ENCODE measurements around the gene RERE. TPM values are rescaled to one million over a fixed set of nuclear protein-coding genes. Genes with fewer than 3 reads are reported as not detected.
"Not testable (repeated sequence)": the region's sequence is repeated elsewhere in the genome, so short reads cannot be mapped to it uniquely, and the experiment has no call there.

Gene RERE
- total RNA-seq, 2 experiments from 2014 or later, result 73.1 to 211 TPM

GRCh38 chr1:8625981-8626898 is 191.2 kb downstream of the RERE start:
- H3K9me3 ChIP-seq (ENCODE audit: low read length), result no peaks in the 10 kb centered on the region
- no peak overlapping the region for H3K4me3 ChIP-seq (ENCODE audit: low read depth, low read length, poor library complexity, severe bottlenecking)
- no peak overlapping the region for H3K4me2 ChIP-seq (ENCODE audit: low read length)
- intact Hi-C loops (cut with micrococcal nuclease; ENCODE audit: unreplicated experiment), result no loop called here
- DNase-seq (ENCODE audit: low spot score), result no peak
- ChIA-PET CTCF (ENCODE audit: unreplicated experiment) (interaction anchor here (0.5 kb wide), 1 partner anchor 14 kb away, joined by 3 read pairs; no protein-coding TSS in a partner anchor), POLR2A (interaction anchor here (0.6 to 1.1 kb wide), 2 partner anchors 9 to 59 kb away, joined by 3 to 4 read pairs; no protein-coding TSS in a partner anchor)
- no peak overlapping the region for H2AFZ ChIP-seq (ENCODE audit: low read length)
- 0 out of 2 replicates have a peak, but pooled peaks cover 10% of the 10 kb centered on the region for H4K20me1 ChIP-seq (ENCODE audit: insufficient read depth, low read length)
- no peaks in the 10 kb centered on the region for H3K36me3 ChIP-seq (ENCODE audit: insufficient read depth, low read length)
- TF ChIP-seq EZH2phosphoT487 (IDR thresholded peaks at IDR 0.05; ENCODE audit: borderline replicate concordance, low read depth, low read length), result no peak
- TF ChIP-seq CTCF (conservative IDR thresholded peaks at IDR 0.05; ENCODE audit: low read length), result no peak
- peaks cover 20% of the 10 kb centered on the region for H3K4me1 ChIP-seq (ENCODE audit: insufficient read depth, low read length, poor library complexity, severe bottlenecking)
- H3K79me2 ChIP-seq (ENCODE audit: insufficient read depth, low read depth, low read length), result no peaks in the 10 kb centered on the region; the same call in 1 of the 2 replicates
- H3K27ac ChIP-seq (ENCODE audit: low read depth, low read length, poor library complexity, severe bottlenecking), result no peak overlapping the region
- BruUV-seq (replicated peaks), result no TSS peak
- H3K9me2 ChIP-seq (ENCODE audit: insufficient read depth, low read length), result no peaks in the 10 kb centered on the region

- no TSS peak for BruUV-seq (replicated peaks)
- CTCF ChIA-PET (ENCODE audit: unreplicated experiment), result no interaction called here
- Histone ChIP-seq H3K9me2 (ENCODE audit: insufficient read depth, low read length) (no peaks in the 10 kb centered on the region), H3K36me3 (ENCODE audit: insufficient read depth, low read length) (no peaks in the 10 kb centered on the region), H4K20me1 (ENCODE audit: insufficient read depth, low read length) (0 out of 2 replicates have a peak, but pooled peaks cover 6% of the 10 kb centered on the region), H2AFZ (ENCODE audit: low read length) (no peak overlapping the region), H3K4me1 (ENCODE audit: insufficient read depth, low read length, poor library complexity, severe bottlenecking) (peaks cover 20% of the 10 kb centered on the region), H3K9me3 (ENCODE audit: low read length) (no peaks in the 10 kb centered on the region), H3K27ac (ENCODE audit: low read depth, low read length, poor library complexity, severe bottlenecking) (no peak overlapping the region), H3K79me2 (ENCODE audit: insufficient read depth, low read depth, low read length) (no peaks in the 10 kb centered on the region; the same call in 1 of the 2 replicates), H3K4me3 (ENCODE audit: low read depth, low read length, poor library complexity, severe bottlenecking) (no peak overlapping the region), H3K4me2 (ENCODE audit: low read length) (no peak overlapping the region)
- POLR2A ChIA-PET, result no interaction called here
- intact Hi-C loops (cut with micrococcal nuclease; ENCODE audit: unreplicated experiment), result no loop called here
- no peak for TF ChIP-seq EZH2phosphoT487 (IDR thresholded peaks at IDR 0.05; ENCODE audit: borderline replicate concordance, low read depth, low read length)
- no peak for TF ChIP-seq CTCF (conservative IDR thresholded peaks at IDR 0.05; ENCODE audit: low read length)
- DNase-seq (ENCODE audit: low spot score), result no peak
Measured at GRCh38 chr1:8625491-8625890, 191.9 kb downstream of the RERE start.

GRCh38 chr1:8623651-8624192 is 193.7 kb downstream of the RERE start:
- H3K9me3 ChIP-seq (ENCODE audit: low read length); H2AFZ ChIP-seq (ENCODE audit: low read length); H3K27ac ChIP-seq (ENCODE audit: low read depth, low read length, poor library complexity, severe bottlenecking); H3K9me2 ChIP-seq (ENCODE audit: insufficient read depth, low read length); intact Hi-C loops (cut with micrococcal nuclease; ENCODE audit: unreplicated experiment); H3K4me3 ChIP-seq (ENCODE audit: low read depth, low read length, poor library complexity, severe bottlenecking); H3K4me2 ChIP-seq (ENCODE audit: low read length); CTCF ChIA-PET (ENCODE audit: unreplicated experiment); H3K36me3 ChIP-seq (ENCODE audit: insufficient read depth, low read length); DNase-seq (ENCODE audit: low spot score); H3K79me2 ChIP-seq (ENCODE audit: insufficient read depth, low read depth, low read length); BruUV-seq (replicated peaks); H4K20me1 ChIP-seq (ENCODE audit: insufficient read depth, low read length); H3K4me1 ChIP-seq (ENCODE audit: insufficient read depth, low read length, poor library complexity, severe bottlenecking): not testable (repeated sequence)
- POLR2A ChIA-PET, result interaction anchor here (0.6 kb wide), 1 partner anchor 29 kb away, joined by 3 read pairs; no protein-coding TSS in a partner anchor

- H3K27ac ChIP-seq (ENCODE audit: low read depth, low read length, poor library complexity, severe bottlenecking); DNase-seq (ENCODE audit: low spot score); H3K4me1 ChIP-seq (ENCODE audit: insufficient read depth, low read length, poor library complexity, severe bottlenecking); H3K79me2 ChIP-seq (ENCODE audit: insufficient read depth, low read depth, low read length); H3K4me3 ChIP-seq (ENCODE audit: low read depth, low read length, poor library complexity, severe bottlenecking); CTCF ChIA-PET (ENCODE audit: unreplicated experiment); H3K36me3 ChIP-seq (ENCODE audit: insufficient read depth, low read length); H3K4me2 ChIP-seq (ENCODE audit: low read length); H2AFZ ChIP-seq (ENCODE audit: low read length); H4K20me1 ChIP-seq (ENCODE audit: insufficient read depth, low read length); H3K9me3 ChIP-seq (ENCODE audit: low read length); H3K9me2 ChIP-seq (ENCODE audit: insufficient read depth, low read length); BruUV-seq (replicated peaks); intact Hi-C loops (cut with micrococcal nuclease; ENCODE audit: unreplicated experiment): not testable (repeated sequence)
- POLR2A ChIA-PET, result interaction anchor here (1.5 kb wide), 1 partner anchor 19 kb away, joined by 3 read pairs; no protein-coding TSS in a partner anchor
Measured at GRCh38 chr1:8621785-8622348, 195.6 kb downstream of the RERE start.

All from OCI-LY7 (cell line).